Measurements from ENCODE around the gene AK8.

DNA sequence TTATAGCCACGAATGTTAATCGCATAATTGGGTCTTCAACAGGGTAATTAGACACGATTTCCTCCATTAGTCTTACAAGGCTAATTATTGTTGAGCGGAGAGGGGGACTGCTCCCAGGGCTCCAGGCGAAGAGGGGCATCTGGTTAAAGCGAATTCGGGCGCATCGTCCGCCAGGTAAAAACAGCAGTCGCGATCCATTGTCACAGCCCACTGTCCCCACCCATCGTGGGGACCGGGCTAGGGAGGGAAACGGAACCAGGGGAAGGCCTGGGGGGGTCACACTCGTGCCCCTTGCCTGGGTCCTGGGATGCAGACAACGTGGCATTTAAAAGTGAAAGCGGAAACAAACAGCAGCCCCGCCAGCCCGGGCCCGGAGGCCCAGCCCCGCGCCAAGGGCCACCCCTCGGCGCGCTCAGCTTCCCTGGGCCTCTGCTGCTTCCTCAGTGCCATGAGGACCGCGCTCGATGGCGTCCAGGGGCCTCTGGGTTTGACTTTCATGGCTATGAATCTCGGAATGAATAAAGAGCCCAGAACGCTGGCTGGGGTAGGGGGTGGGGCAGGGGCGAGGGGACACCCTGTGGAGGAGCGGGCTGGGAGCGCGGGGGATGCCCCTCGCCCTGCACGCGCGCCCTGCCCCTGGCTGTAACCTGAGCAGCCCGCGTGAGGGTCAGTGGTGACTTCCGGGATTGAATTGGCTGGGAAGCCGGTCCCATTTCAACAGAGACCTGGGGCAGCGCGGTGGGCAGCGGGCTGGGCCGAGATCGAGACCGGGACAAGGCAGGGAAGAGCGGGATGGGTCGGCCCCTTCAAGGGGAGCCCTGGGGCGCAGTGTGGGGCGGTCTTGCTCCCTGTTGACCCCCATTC lies 107.9 kb downstream of the AK8 start:
- TF ChIP-seq, protein P1, sequence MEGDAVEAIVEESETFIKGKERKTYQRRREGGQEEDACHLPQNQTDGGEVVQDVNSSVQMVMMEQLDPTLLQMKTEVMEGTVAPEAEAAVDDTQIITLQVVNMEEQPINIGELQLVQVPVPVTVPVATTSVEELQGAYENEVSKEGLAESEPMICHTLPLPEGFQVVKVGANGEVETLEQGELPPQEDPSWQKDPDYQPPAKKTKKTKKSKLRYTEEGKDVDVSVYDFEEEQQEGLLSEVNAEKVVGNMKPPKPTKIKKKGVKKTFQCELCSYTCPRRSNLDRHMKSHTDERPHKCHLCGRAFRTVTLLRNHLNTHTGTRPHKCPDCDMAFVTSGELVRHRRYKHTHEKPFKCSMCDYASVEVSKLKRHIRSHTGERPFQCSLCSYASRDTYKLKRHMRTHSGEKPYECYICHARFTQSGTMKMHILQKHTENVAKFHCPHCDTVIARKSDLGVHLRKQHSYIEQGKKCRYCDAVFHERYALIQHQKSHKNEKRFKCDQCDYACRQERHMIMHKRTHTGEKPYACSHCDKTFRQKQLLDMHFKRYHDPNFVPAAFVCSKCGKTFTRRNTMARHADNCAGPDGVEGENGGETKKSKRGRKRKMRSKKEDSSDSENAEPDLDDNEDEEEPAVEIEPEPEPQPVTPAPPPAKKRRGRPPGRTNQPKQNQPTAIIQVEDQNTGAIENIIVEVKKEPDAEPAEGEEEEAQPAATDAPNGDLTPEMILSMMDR (IDR thresholded peaks at IDR 0.05), result no peak
- TF ChIP-seq ZFX (IDR thresholded peaks at IDR 0.05; ENCODE audit: borderline replicate concordance), result no peak
